Right cardiac atrium (tissue), 5 donors: ENCODE data around the gene RPA1. TPM values are rescaled to one million over a fixed set of nuclear protein-coding genes. Genes with fewer than 3 reads are reported as not detected.
"Not testable (repeated sequence)": the region's sequence is repeated elsewhere in the genome, so short reads cannot be mapped to it uniquely, and the experiment has no call there.

Source experiments
- ATAC-seq, 2 donors: fragments of 200-7000 bp; cut with Tn5 transposase; one replicate each; pipeline versions ENCODE4 v1.8.0 to v1.9.1; 2020; ENCODE audit warnings: moderate library complexity in 2 of 2, mild to moderate bottlenecking in 1 of 2
- DNase-seq, 3 donors: peaks; one replicate each; pipeline ENCODE4 v3.0.0-alpha.2; 2020
- H3K27ac ChIP-seq: one replicate; pipeline ENCODE4 v1.5.1; 2013; ENCODE audit warnings: mild to moderate bottlenecking, low read length, control low read depth, moderate library complexity
- H3K27me3 ChIP-seq: one replicate; pipeline ENCODE4 v1.6.1; 2013; ENCODE audit not compliant: control insufficient read depth, insufficient read depth
- H3K4me1 ChIP-seq: one replicate; pipeline ENCODE4 v1.6.1; 2013; ENCODE audit warnings: low read length; ENCODE audit not compliant: control insufficient read depth, insufficient read depth
- H3K4me3 ChIP-seq: one replicate; pipeline ENCODE4 v1.5.1; 2013; ENCODE audit warnings: low read length, control low read depth
- H3K9me3 ChIP-seq: one replicate; pipeline ENCODE4 v1.6.1; 2013; ENCODE audit warnings: low read length; ENCODE audit not compliant: control insufficient read depth
- WGBS: extraction: QIAGEN DNeasy Blood & Tissue Kit; methylation state at CpG from one replicate; pipeline ENCODE4 v1.1.7; 2013; 5-methylcytosine and 5-hydroxymethylcytosine counted together
- intact Hi-C, 4 donors: fragments of 100-400 bp; cut with DNase I; formaldehyde crosslinking; loops; one replicate each; pipeline versions ENCODE4 v1.11.0 to v1.14.0; 2022 to 2023
- polyA plus RNA-seq: library from polyadenylated mRNA; stranded (reverse); fragments of 200-250 nt; gene quantifications from one replicate; pipeline ENCODE4 v1.2.3, GENCODE V29; 2013
- total RNA-seq, 4 donors: library from RNA; stranded (reverse); fragmentation: NEBNext Ultra II Directional; extraction: Animal tissue kit (Norgen Biotek cat#: 25700); gene quantifications; one replicate each; pipeline ENCODE4 v1.2.1, GENCODE V29; 2021
- donor health status: healthy with polysubstance abuse.
- donor health status: DM: no; HTN: yes; CAD: no.
- donor health status: DM: no; HTN: no; CAD: no.
- donor health status: DM: no; HTN: yes; CAD: no; lungs with severe emphysema.
- donor health status: DM: yes; HTN: yes; CAD: no.

Gene RPA1
- total and polyA plus RNA-seq, 5 donors = 28.0 to 103 (median 74.7) TPM

GRCh38 chr17:1793447-1793806 lies 36.4 kb upstream of the RPA1 start:
- Histone ChIP-seq H3K27ac (peak overlapping the region; percentile 13), H3K27me3 (no peaks in the 10 kb centered on the region), H3K4me3 (no peak overlapping the region), H3K4me1 (no peaks in the 10 kb centered on the region), H3K9me3 (no peaks in the 10 kb centered on the region)
- intact Hi-C loops = loop anchor here in 1 of 4 donors (10.0 kb wide), 1 partner anchor 91 kb away; no protein-coding TSS in a partner anchor
- ATAC-seq (no peak), DNase-seq (no peak)
- 49% methylated on average over 1 of the region's 1 CpG for WGBS

- 6% methylated on average over 1 of the region's 1 CpG for WGBS
- no peak for DNase-seq
- peaks cover 5% of the 10 kb centered on the region for H3K4me1 ChIP-seq
- no peaks in the 10 kb centered on the region for H3K9me3 ChIP-seq
- no peaks in the 10 kb centered on the region for H3K27me3 ChIP-seq
- intact Hi-C loops = loop anchor here in 1 of 4 donors (10.0 kb wide), 1 partner anchor 88 kb away; no protein-coding TSS in a partner anchor
- no peak overlapping the region for H3K4me3 ChIP-seq
- peak; percentile 71 to 76 for ATAC-seq
- no peak overlapping the region for H3K27ac ChIP-seq
Measured at GRCh38 chr17:1796800-1797199, 33.0 kb upstream of the RPA1 start.

GRCh38 chr17:1797323-1797722 lies 32.5 kb upstream of the RPA1 start:
- WGBS = 42% methylated on average over 3 of the region's 3 CpGs
- DNase-seq = peak in 1 of 3 donors; percentile 70

DNA sequence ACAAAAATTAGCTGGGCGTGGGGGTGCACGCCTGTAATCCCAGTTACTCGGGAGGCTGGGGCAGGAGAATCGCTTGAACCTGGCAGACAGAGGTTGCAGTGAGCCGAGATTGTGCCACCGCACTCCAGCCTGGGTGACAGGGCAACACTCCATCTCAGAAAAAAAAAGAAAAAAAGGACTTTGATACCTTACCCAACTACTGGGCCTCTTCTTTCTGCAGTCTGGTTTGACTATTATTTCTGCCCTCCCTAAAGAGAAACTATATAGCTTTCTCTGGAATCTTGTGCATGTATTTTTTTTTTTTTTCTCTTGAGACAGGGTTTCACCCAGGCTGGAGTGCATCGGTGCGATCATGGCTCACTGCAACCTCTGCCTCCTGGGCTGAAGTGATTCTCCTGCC lies 32.0 kb upstream of the RPA1 start:
- not testable (repeated sequence) for H3K4me3 ChIP-seq, H3K9me3 ChIP-seq, DNase-seq, H3K27me3 ChIP-seq, ATAC-seq, H3K27ac ChIP-seq, H3K4me1 ChIP-seq
- 94% methylated on average over 8 of the region's 8 CpGs for WGBS
- intact Hi-C loops = loop anchor here in 1 of 4 donors (10.0 kb wide), 1 partner anchor 87 kb away; no protein-coding TSS in a partner anchor

More at GRCh38 chr17:1797323-1797722, 32.5 kb upstream of the RPA1 start:
- no peaks in the 10 kb centered on the region for H3K9me3 ChIP-seq
- no peaks in the 10 kb centered on the region for H3K27me3 ChIP-seq
- H3K27ac ChIP-seq = peak overlapping the region; percentile 83
- ATAC-seq = peak; percentile 83 to 87
- intact Hi-C loops = loop anchor here in 1 of 4 donors (10.0 kb wide), 1 partner anchor 87 kb away; no protein-coding TSS in a partner anchor
- H3K4me1 ChIP-seq = peaks cover 5% of the 10 kb centered on the region
- no peak overlapping the region for H3K4me3 ChIP-seq

DNA sequence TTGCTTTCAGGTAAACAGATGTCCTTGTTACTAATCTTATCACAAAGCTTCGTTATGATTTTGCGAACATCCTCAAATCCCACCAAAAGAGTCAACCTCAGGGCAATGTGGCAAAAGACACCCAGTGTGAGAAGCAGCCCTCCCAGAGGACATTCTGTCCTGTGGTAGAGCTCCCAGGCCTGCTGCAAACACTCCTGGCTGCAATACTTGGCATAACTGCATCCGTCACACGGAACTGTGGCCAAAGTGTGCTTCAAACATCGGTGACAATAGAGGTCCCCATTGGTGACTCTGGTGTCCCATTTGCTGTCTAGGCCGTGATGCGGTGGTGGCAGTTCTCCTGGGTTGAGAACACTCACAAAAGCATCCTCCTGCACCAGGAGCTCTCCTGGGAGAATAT lies 29.6 kb upstream of the RPA1 start:
- intact Hi-C loops = no loop called here
- WGBS = 72% methylated on average over 7 of the region's 7 CpGs
- Histone ChIP-seq H3K4me1 (peaks cover 5% of the 10 kb centered on the region), H3K4me3 (no peak overlapping the region), H3K27me3 (no peaks in the 10 kb centered on the region), H3K27ac (peak overlapping the region; percentile 91), H3K9me3 (no peaks in the 10 kb centered on the region)
- ATAC-seq (peak; percentile 73 to 80), DNase-seq (peak in 1 of 3 donors; percentile 67)

GRCh38 chr17:1800712-1801111 lies 29.1 kb upstream of the RPA1 start:
- H3K9me3 ChIP-seq = no peaks in the 10 kb centered on the region
- intact Hi-C loops = no loop called here
- DNase-seq (no peak), ATAC-seq (no peak)
- peak overlapping the region; percentile 91 for H3K27ac ChIP-seq
- no peaks in the 10 kb centered on the region for H3K27me3 ChIP-seq
- no peak overlapping the region for H3K4me3 ChIP-seq
- WGBS = 75% methylated on average over 4 of the region's 4 CpGs
- peaks cover 5% of the 10 kb centered on the region for H3K4me1 ChIP-seq

DNA sequence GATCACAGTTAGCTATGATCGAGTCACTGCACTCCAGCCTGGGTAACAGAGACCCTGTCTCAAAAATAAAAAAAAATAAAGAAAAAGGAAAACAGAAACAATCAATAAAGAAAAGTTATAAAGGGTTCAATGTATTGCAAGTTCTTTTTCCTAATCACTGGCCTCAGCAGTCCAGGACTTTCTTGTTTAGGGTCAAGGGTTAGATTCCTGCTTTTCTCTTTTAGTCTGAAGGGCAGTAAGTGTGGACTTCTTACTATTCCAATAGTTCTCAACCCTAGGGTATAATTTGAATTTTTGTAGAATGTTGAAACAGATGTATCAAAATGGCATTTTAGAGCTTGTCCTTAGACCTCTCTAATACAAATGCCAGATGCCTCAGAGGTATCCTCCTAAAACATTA lies 27.4 kb upstream of the RPA1 start:
- Histone ChIP-seq H3K4me1 (peaks cover 5% of the 10 kb centered on the region), H3K4me3 (no peak overlapping the region), H3K27ac (no peak overlapping the region), H3K27me3 (no peaks in the 10 kb centered on the region), H3K9me3 (no peaks in the 10 kb centered on the region)
- ATAC-seq (no peak), DNase-seq (no peak)
- 95% methylated on average over 1 of the region's 1 CpG for WGBS
- intact Hi-C loops = no loop called here

DNA sequence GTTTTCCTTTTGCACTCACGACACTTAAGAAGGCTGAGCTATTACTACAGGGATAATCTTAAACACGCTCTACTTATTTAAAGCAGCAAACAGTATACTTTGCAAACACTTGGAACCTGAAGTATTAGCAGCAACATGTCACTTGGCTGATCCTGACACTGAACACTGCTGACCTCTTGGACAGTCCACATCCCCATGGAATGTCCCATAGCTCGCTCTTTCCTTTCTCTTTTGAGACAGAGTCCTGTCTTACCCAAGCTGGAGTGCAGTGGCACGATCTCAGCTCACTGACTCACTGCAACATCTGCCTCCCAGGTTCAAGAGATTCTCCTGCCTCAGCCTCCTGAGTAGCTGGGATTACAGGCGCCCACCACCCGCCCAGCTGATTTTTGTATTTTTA lies 26.5 kb upstream of the RPA1 start:
- DNase-seq (no peak), ATAC-seq (no peak)
- 97% methylated on average over 6 of the region's 6 CpGs for WGBS
- Histone ChIP-seq H3K27ac (no peak overlapping the region), H3K9me3 (no peaks in the 10 kb centered on the region), H3K27me3 (no peaks in the 10 kb centered on the region), H3K4me1 (peaks cover 5% of the 10 kb centered on the region), H3K4me3 (no peak overlapping the region)
- intact Hi-C loops = no loop called here

DNA sequence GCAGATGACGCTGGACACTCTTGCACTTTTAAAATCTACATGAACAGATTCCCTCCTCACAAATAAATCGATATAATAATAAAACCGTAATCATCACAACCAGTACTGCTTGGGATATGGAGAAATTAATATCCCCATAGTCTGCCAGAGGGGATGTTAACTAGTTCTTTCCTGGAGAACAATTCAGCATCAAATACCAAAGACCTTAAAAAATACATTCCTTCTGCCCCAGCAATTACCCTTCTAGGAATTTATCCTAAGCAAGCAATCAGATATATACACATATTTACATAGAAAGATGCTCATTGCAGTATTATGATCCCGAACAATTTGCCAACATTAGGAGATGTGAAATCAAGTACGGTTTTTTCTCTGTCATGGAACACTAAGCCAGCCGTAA lies 21.9 kb upstream of the RPA1 start:
- intact Hi-C loops = no loop called here
- Histone ChIP-seq H3K9me3 (no peaks in the 10 kb centered on the region), H3K27ac (no peak overlapping the region), H3K4me1 (no peaks in the 10 kb centered on the region), H3K27me3 (no peaks in the 10 kb centered on the region), H3K4me3 (no peak overlapping the region)
- no peak for DNase-seq
- WGBS = 94% methylated on average over 6 of the region's 6 CpGs
- ATAC-seq = no peak

DNA sequence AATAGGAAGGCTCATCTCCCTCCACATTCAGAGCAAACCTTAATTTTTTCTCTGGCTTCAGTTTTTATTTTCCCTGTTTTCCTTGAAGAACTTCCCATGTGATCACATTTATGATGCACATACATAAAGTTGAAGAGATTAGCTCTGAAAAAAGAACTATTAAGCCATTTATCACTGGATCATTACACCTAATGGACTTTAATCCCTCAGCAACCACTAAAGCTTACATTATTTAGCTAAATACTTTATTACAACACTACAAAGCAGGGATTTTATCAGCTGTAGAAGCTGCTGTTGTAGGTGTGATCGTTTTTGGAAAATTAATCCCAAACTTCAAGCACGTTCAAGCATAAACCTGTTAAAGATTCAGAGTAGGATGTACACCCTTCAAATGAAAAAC lies 21.2 kb upstream of the RPA1 start:
- ATAC-seq = no peak
- WGBS = 88% methylated on average over 2 of the region's 2 CpGs

GRCh38 chr17:1809815-1810214 lies 20.0 kb upstream of the RPA1 start:
- H3K4me1 ChIP-seq, H3K27me3 ChIP-seq, intact Hi-C loops, H3K27ac ChIP-seq, ATAC-seq, DNase-seq, H3K9me3 ChIP-seq, H3K4me3 ChIP-seq: not testable (repeated sequence)
- WGBS = 98% methylated on average over 8 of the region's 8 CpGs

More for the DNA sequence above, 21.2 kb upstream of the RPA1 start:
- H3K9me3 ChIP-seq = no peaks in the 10 kb centered on the region
- no peak overlapping the region for H3K4me3 ChIP-seq
- H3K27me3 ChIP-seq = no peaks in the 10 kb centered on the region
- intact Hi-C loops = no loop called here
- no peak overlapping the region for H3K27ac ChIP-seq
- H3K4me1 ChIP-seq = no peaks in the 10 kb centered on the region
- no peak for DNase-seq
